Heart left ventricle (tissue), 16 donors: Measurements from ENCODE around the gene BICRAL. TPM values are rescaled to one million over a fixed set of nuclear protein-coding genes. Genes with fewer than 3 reads are reported as not detected.

Experiments
- ATAC-seq, 4 donors: fragments of 200-7000 bp; cut with Tn5 transposase; one replicate each; pipeline ENCODE4 v1.9.1; 2020 to 2022; ENCODE audit warnings: moderate library complexity in 4 of 4, mild to moderate bottlenecking in 3 of 4, moderate number of reproducible peaks in 1 of 4
- DNase-seq, 5 donors: peaks; one replicate each; pipeline ENCODE4 v3.0.0-alpha.2; 2020
- H3K27ac ChIP-seq, 12 donors: fragments of 200-600 bp; sonication (generic) in 4 of 12; one replicate each; pipeline versions ENCODE4 v1.5.0 to v1.8.0; 2016 to 2022; ENCODE audit warnings: mild to moderate bottlenecking in 2 of 12
- H3K27me3 ChIP-seq, 9 donors: fragments of 200-600 bp; sonication (generic) in 2 of 9; one replicate each; pipeline versions ENCODE4 v1.5.1 to v1.8.0; 2016 to 2022; ENCODE audit warnings: mild to moderate bottlenecking in 3 of 9
- H3K36me3 ChIP-seq, 9 donors: fragments of 200-600 bp; sonication (generic) in 2 of 9; one replicate each; pipeline versions ENCODE4 v1.5.0 to v1.8.0; 2018 to 2022; ENCODE audit warnings: mild to moderate bottlenecking in 2 of 9
- H3K4me1 ChIP-seq, 12 donors: fragments of 200-600 bp; sonication (generic) in 4 of 12; one replicate each; pipeline versions ENCODE4 v1.5.0 to v1.8.0; 2016 to 2022; ENCODE audit warnings: mild to moderate bottlenecking in 3 of 12
- H3K4me3 ChIP-seq, 12 donors: fragments of 200-600 bp; sonication (generic) in 4 of 12; one replicate each; pipeline versions ENCODE4 v1.5.0 to v1.8.0; 2017 to 2022; ENCODE audit warnings: mild to moderate bottlenecking in 9 of 12, moderate library complexity in 4 of 12
- H3K9me3 ChIP-seq, 12 donors: fragments of 200-600 bp; sonication (generic) in 4 of 12; one replicate each; pipeline versions ENCODE4 v1.5.0 to v1.8.0; 2016 to 2022; ENCODE audit warnings: mild to moderate bottlenecking in 1 of 12
- CTCF ChIP-seq, 12 donors: fragments of 200-600 bp; sonication (generic) in 4 of 12; IDR thresholded peaks; one replicate each; pipeline versions ENCODE4 v1.5.0 to v1.8.0; 2018 to 2022; ENCODE audit warnings: antibody characterized with exemption in 12 of 12, mild to moderate bottlenecking in 5 of 12
- POLR2A ChIP-seq, 2 donors: fragments of 450-650 bp; IDR thresholded peaks; one replicate each; pipeline ENCODE4 v1.6.1; 2017; ENCODE audit warnings: antibody characterized with exemption in 2 of 2, mild to moderate bottlenecking in 2 of 2, moderate library complexity in 2 of 2
- WGBS, 4 donors: extraction: QIAGEN DNeasy Blood & Tissue Kit in 2 of 4; methylation state at CpG; one replicate each; pipeline versions ENCODE4 v1.1.5 to v1.1.7; 2013 to 2018; 5-methylcytosine and 5-hydroxymethylcytosine counted together
- intact Hi-C, 10 donors: fragments of 100-400 bp; cut with DNase I; formaldehyde crosslinking; loops; one replicate each; pipeline versions ENCODE4 v1.11.1 to v1.14.2; 2022
- polyA plus RNA-seq, 2 donors: library from polyadenylated mRNA; stranded (reverse); fragments of 200-250 nt; gene quantifications; one replicate each; pipeline ENCODE4 v1.2.3, GENCODE V29; 2013
- total RNA-seq, 9 donors: library from RNA; depleted of rRNA in 2 of 9; stranded (reverse); fragments of >200 nt in 2 of 9; fragmentation: NEBNext Ultra II Directional in 3 of 9; extraction: Animal tissue kit (Norgen Biotek cat#: 25700) in 3 of 9; gene quantifications; one replicate each; pipeline versions ENCODE4 v1.1.0 to v1.2.4, GENCODE V29; 2016 to 2023
- donor health status: ischemic (EF 13 %, LVEDD 7.1; RV severe dilation, severe dysfunction).
- donor health status: healthy with polysubstance abuse.
- donor health status: DM: no; HTN: yes; CAD: no.
- donor health status: DM: no; HTN: no; CAD: no.
- donor health status: ischemic (EF 25% LVEDD 6.9; RV normal size, moderate dysfunction).
- donor health status: ischemic (EF 25% LVEDD 5.7; RV mildly dilated, moderate dysfunction).
- donor health status: healthy.
- donor health status: DM: yes; HTN: yes; CAD: no.
- donor health status: ischemic (EF 35%, LVEDD 5.7; RV mildly dilated, moderate dysfunction).
- donor health status: nonischemic (EF 11% LVEDD 7.7; RV severe dilation, severe dysfunction).
- donor health status: DM: yes; HTN: yes; CAD: no.
- donor health status: PGD.
- donor health status: ischemic (EF 29% LVEDD 5.4; RV normal size, mild dysfunction).
- donor health status: nonischemic (EF 23%, LVEDD 6.1; RV moderate dilation, normal function).

BICRAL gene
- total and polyA plus RNA-seq, 11 donors, result 2.5 to 17.1 (median 11.7) TPM

GRCh38 chr6:42915732-42916131, 133.9 kb downstream of the BICRAL start, which contains the start of gene PTCRA:
Gene PTCRA (plus strand): TSS chr6:42916053. CDS start chr6:42916070, 17 bp downstream.
- 80 to 89% (median 85%) methylated on average over 7 to 10 of the region's 10 CpGs for WGBS, 4 donors
- no peak for TF ChIP-seq CTCF (IDR thresholded peaks at IDR 0.05)
- no peak for TF ChIP-seq POLR2A (IDR thresholded peaks at IDR 0.05)
- H3K27me3 ChIP-seq, result peaks cover 0 to 27% (median 6%) of the 10 kb centered on the region in 9 donors
- H3K27ac ChIP-seq, result no peak within 1 kb of the TSS
- no peaks in the 10 kb centered on the region for H3K36me3 ChIP-seq
- H3K9me3 ChIP-seq, result no peaks in the 10 kb centered on the region
- intact Hi-C loops, result no loop called here
- DNase-seq (no peak), ATAC-seq (no peak)
- peaks cover 0 to 8% (median 3%) of the 10 kb centered on the region in 12 donors for H3K4me1 ChIP-seq
- H3K4me3 ChIP-seq, result no peak within 1 kb of the TSS

GRCh38 chr6:42916288-42916687, 134.4 kb downstream of the BICRAL start:
- Histone ChIP-seq H3K4me1 (peaks cover 0 to 6% (median 3%) of the 10 kb centered on the region in 12 donors), H3K27me3 (peaks cover 0 to 22% (median 6%) of the 10 kb centered on the region in 9 donors), H3K4me3 (no peak overlapping the region), H3K27ac (no peak overlapping the region), H3K9me3 (no peaks in the 10 kb centered on the region), H3K36me3 (no peaks in the 10 kb centered on the region)
- TF ChIP-seq POLR2A (IDR thresholded peaks at IDR 0.05) (no peak), CTCF (IDR thresholded peaks at IDR 0.05) (no peak)
- 83 to 91% (median 87%) methylated on average over 1 of the region's 1 CpG for WGBS, 4 donors
- ATAC-seq, result no peak
- no peak for DNase-seq
- intact Hi-C loops, result no loop called here

Other genes starting within 250 kb of the BICRAL start
- gene UBR2, start 218.0 kb upstream of the BICRAL start, total RNA-seq, result 10 to 100 TPM; 27.3 to 35.9 (median 30.2) TPM
- 10 to 100 TPM in 1 of 2 donors, 1 to 10 TPM in 1; 9.9 to 12.1 TPM for gene UBR2, start 218.0 kb upstream of the BICRAL start, polyA plus RNA-seq
- gene PRPH2, start 59.5 kb upstream of the BICRAL start, total RNA-seq, result 1 to 10 TPM in 5 of 9 donors, under 1 TPM in 4; 0.44 to 2.6 (median 1.0) TPM
- under 1 TPM; 0.23 to 0.91 TPM for gene PRPH2, start 59.5 kb upstream of the BICRAL start, polyA plus RNA-seq
- gene TBCC, start 35.9 kb upstream of the BICRAL start, total RNA-seq, result 10 to 100 TPM; 10.4 to 21.7 (median 15.4) TPM
- gene TBCC, start 35.9 kb upstream of the BICRAL start, polyA plus RNA-seq, result 10 to 100 TPM; 16.9 to 19.7 TPM
- gene RPL7L1, start 97.6 kb downstream of the BICRAL start, total RNA-seq, result 10 to 100 TPM; 39.8 to 71.1 (median 49.2) TPM
- gene RPL7L1, start 97.6 kb downstream of the BICRAL start, polyA plus RNA-seq, result 10 to 100 TPM; 25.8 to 95.7 TPM
- 1 to 10 TPM in 1 of 9 donors, not detected in 8; 1.7 TPM for gene PTCRA, start 134.0 kb downstream of the BICRAL start, total RNA-seq
- not detected for gene PTCRA, start 134.0 kb downstream of the BICRAL start, polyA plus RNA-seq
- 10 to 100 TPM; 14.7 to 44.0 (median 20.6) TPM for gene CNPY3, start 147.4 kb downstream of the BICRAL start, total RNA-seq
- gene CNPY3, start 147.4 kb downstream of the BICRAL start, polyA plus RNA-seq, result 10 to 100 TPM; 13.8 to 35.7 TPM
- 10 to 100 TPM in 2 of 9 donors, 1 to 10 TPM in 3, under 1 TPM in 4; 0.36 to 32.0 (median 1.1) TPM for gene GNMT, start 178.7 kb downstream of the BICRAL start, total RNA-seq
- 1 to 10 TPM; 1.9 to 7.1 TPM for gene GNMT, start 178.7 kb downstream of the BICRAL start, polyA plus RNA-seq
- 10 to 100 TPM; 11.2 to 27.3 (median 19.6) TPM for gene PEX6, start 197.1 kb downstream of the BICRAL start, total RNA-seq
- 10 to 100 TPM; 10.3 to 14.6 TPM for gene PEX6, start 197.1 kb downstream of the BICRAL start, polyA plus RNA-seq
- 10 to 100 TPM; 30.9 to 51.3 (median 35.1) TPM for gene PPP2R5D, start 202.5 kb downstream of the BICRAL start, total RNA-seq
- gene PPP2R5D, start 202.5 kb downstream of the BICRAL start, polyA plus RNA-seq, result 10 to 100 TPM; 21.4 to 50.2 TPM
- 10 to 100 TPM; 24.5 to 46.2 (median 32.1) TPM for gene MEA1, start 231.9 kb downstream of the BICRAL start, total RNA-seq
- 10 to 100 TPM; 49.7 to 56.7 TPM for gene MEA1, start 231.9 kb downstream of the BICRAL start, polyA plus RNA-seq
- gene KLHDC3, start 232.2 kb downstream of the BICRAL start, total RNA-seq, result 100 to 1,000 TPM in 5 of 9 donors, 10 to 100 TPM in 4; 79.4 to 180 (median 102) TPM
- 100 to 1,000 TPM; 112 to 147 TPM for gene KLHDC3, start 232.2 kb downstream of the BICRAL start, polyA plus RNA-seq
- gene RRP36, start 239.6 kb downstream of the BICRAL start, total RNA-seq, result 10 to 100 TPM; 22.7 to 36.5 (median 32.3) TPM
- 10 to 100 TPM; 18.7 to 53.4 TPM for gene RRP36, start 239.6 kb downstream of the BICRAL start, polyA plus RNA-seq